ENCODE data around the gene DYRK1A. TPM values are rescaled to one million over a fixed set of nuclear protein-coding genes. Genes with fewer than 3 reads are reported as not detected.

DYRK1A gene
- total RNA-seq, 1 experiment from 2014 or later = 48.7 TPM

DNA sequence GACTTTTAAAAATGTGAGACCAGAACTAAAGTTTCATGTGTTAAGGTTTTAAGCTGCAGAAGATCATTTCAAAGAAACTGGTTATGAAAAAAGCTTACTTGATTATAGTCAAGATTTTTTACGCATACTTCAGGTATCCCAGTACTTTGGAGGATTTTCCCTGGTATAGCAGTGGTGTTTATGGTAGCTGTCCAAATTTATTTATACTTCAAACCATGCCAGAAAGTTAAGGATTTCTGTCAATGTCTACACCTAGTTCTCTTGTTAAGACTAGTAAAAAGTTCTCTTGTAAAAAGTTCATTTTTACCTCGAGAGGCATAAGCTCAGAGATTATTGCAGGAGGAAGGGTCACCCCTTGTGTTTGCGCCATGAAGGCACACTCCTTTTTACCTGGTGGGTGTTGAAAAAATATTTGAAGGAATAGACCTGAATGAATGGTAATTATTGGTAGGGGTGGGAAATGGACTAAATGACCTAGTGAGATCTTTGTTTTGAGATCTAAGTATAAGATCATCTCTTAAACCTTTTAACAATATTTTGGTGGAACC, 2.8 kb downstream of the DYRK1A start:
- peaks cover 52% of the 10 kb centered on the region for H3K4me1 ChIP-seq (ENCODE audit: insufficient read depth, low read length)
- H3F3A ChIP-seq (ENCODE audit: low read length, unreplicated experiment) = peaks cover 4% of the 10 kb centered on the region
- intact Hi-C loops (cut with micrococcal nuclease) = loop anchor here (1.0 to 10.0 kb wide), 2 partner anchors 30 to 215 kb away; no protein-coding TSS in a partner anchor
- ATAC-seq (no peak), DNase-seq (no peak)
- H3K27ac ChIP-seq (ENCODE audit: low read length) = peak overlapping the region; percentile 91
- no peaks in the 10 kb centered on the region for H3K9me3 ChIP-seq (ENCODE audit: low read length)
- no TSS peak for BruUV-seq (replicated peaks)
- no peaks in the 10 kb centered on the region for H3K27me3 ChIP-seq (ENCODE audit: low read length)
- H3K79me2 ChIP-seq (ENCODE audit: low read length) = peaks cover 83% of the 10 kb centered on the region
- H3K9me2 ChIP-seq (replicated peaks; ENCODE audit: low read length) = no peaks in the 10 kb centered on the region
- peak overlapping the region; percentile 76 for H3K4me3 ChIP-seq (ENCODE audit: low read length)
- H4K20me1 ChIP-seq (ENCODE audit: low read length) = peaks cover 39% of the 10 kb centered on the region
- H3K9ac ChIP-seq (ENCODE audit: low read length) = peak overlapping the region; percentile 98
- TF ChIP-seq, protein P1, sequence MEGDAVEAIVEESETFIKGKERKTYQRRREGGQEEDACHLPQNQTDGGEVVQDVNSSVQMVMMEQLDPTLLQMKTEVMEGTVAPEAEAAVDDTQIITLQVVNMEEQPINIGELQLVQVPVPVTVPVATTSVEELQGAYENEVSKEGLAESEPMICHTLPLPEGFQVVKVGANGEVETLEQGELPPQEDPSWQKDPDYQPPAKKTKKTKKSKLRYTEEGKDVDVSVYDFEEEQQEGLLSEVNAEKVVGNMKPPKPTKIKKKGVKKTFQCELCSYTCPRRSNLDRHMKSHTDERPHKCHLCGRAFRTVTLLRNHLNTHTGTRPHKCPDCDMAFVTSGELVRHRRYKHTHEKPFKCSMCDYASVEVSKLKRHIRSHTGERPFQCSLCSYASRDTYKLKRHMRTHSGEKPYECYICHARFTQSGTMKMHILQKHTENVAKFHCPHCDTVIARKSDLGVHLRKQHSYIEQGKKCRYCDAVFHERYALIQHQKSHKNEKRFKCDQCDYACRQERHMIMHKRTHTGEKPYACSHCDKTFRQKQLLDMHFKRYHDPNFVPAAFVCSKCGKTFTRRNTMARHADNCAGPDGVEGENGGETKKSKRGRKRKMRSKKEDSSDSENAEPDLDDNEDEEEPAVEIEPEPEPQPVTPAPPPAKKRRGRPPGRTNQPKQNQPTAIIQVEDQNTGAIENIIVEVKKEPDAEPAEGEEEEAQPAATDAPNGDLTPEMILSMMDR (conservative IDR thresholded peaks at IDR 0.05; ENCODE audit: low read depth, low read length) = no peak
- TF ChIP-seq EZH2phosphoT487 (IDR thresholded peaks at IDR 0.05; ENCODE audit: borderline replicate concordance, low read length) = no peak
- no peak for TF ChIP-seq EZH2 (IDR thresholded peaks at IDR 0.05; ENCODE audit: low read length, unreplicated experiment)
- POLR2A ChIA-PET (ENCODE audit: unreplicated experiment) = interaction anchor here (0.7 to 0.8 kb wide), 2 partner anchors 48 to 194 kb away, joined by 3 to 5 read pairs; no protein-coding TSS in a partner anchor
- CTCF ChIA-PET = no interaction called here
- H3K36me3 ChIP-seq (ENCODE audit: low read depth, low read length) = no peaks in the 10 kb centered on the region
- no peak overlapping the region for H2AFZ ChIP-seq (ENCODE audit: low read length)
- peak overlapping the region; percentile 84 for H3K4me2 ChIP-seq (ENCODE audit: low read length)

- TF ChIP-seq, protein P1 (conservative IDR thresholded peaks at IDR 0.05; ENCODE audit: low read depth, low read length) = no peak
- POLR2A ChIA-PET (ENCODE audit: unreplicated experiment) = interaction anchor here (0.6 to 0.8 kb wide), 2 partner anchors 121 to 193 kb away, joined by 3 to 5 read pairs; no protein-coding TSS in a partner anchor
- intact Hi-C loops (cut with micrococcal nuclease) = loop anchor here (5.0 kb wide), 2 partner anchors 192 to 212 kb away; no protein-coding TSS in a partner anchor
- Histone ChIP-seq H3K27ac (ENCODE audit: low read length) (peak overlapping the region; percentile 91), H2AFZ (ENCODE audit: low read length) (no peak overlapping the region), H3K9ac (ENCODE audit: low read length) (peak overlapping the region; percentile 98), H3K9me3 (ENCODE audit: low read length) (no peaks in the 10 kb centered on the region), H3K27me3 (ENCODE audit: low read length) (no peaks in the 10 kb centered on the region), H3K79me2 (ENCODE audit: low read length) (peaks cover 86% of the 10 kb centered on the region), H3K36me3 (ENCODE audit: low read depth, low read length) (no peaks in the 10 kb centered on the region), H3K4me1 (ENCODE audit: insufficient read depth, low read length) (peaks cover 54% of the 10 kb centered on the region), H3K9me2 (replicated peaks; ENCODE audit: low read length) (no peaks in the 10 kb centered on the region), H4K20me1 (ENCODE audit: low read length) (peaks cover 39% of the 10 kb centered on the region), H3K4me3 (ENCODE audit: low read length) (peak overlapping the region; percentile 76), H3F3A (ENCODE audit: low read length, unreplicated experiment) (peaks cover 8% of the 10 kb centered on the region), H3K4me2 (ENCODE audit: low read length) (peak overlapping the region; percentile 84)
- CTCF ChIA-PET = no interaction called here
- TSS peak; percentile 56 for BruUV-seq (replicated peaks)
- DNase-seq (peak; percentile 80), ATAC-seq (peak; percentile 3)
These were observed 3.8 kb downstream of the DYRK1A start for GRCh38 chr21:37370152-37371040.
